GM23338 (cell line): ENCODE data around the gene RIT2. TPM values are rescaled to one million over a fixed set of nuclear protein-coding genes. Genes with fewer than 3 reads are reported as not detected.

Experiments used
- ATAC-seq: fragments of 200-7000 bp; cut with Tn5 transposase; 3 replicates; pipeline ENCODE4 v1.9.1; 2020
- DNase-seq: peaks from one replicate; pipeline ENCODE4 v3.0.0-alpha.2; 2015; ENCODE audit warnings: low spot score
- H2AFZ ChIP-seq: fragments of 200-600 bp; sonication (generic); 2 replicates; pipeline ENCODE4 v1.8.0; 2016; ENCODE audit warnings: antibody characterized with exemption, mild to moderate bottlenecking, moderate library complexity
- H3F3A ChIP-seq: fragments of 200-600 bp; sonication (generic); replicated peaks from 2 replicates; pipeline ENCODE4 v1.8.0; 2017; ENCODE audit warnings: antibody characterized with exemption, mixed run types, low read depth
- H3K27ac ChIP-seq: fragments of 200-600 bp; sonication (generic); 2 replicates; pipeline ENCODE4 v1.6.1; 2016; ENCODE audit warnings: low read depth
- H3K27me3 ChIP-seq: fragments of 200-600 bp; sonication (generic); 2 replicates; pipeline ENCODE4 v1.8.0; 2016; ENCODE audit warnings: mild to moderate bottlenecking, mixed run types, moderate library complexity; ENCODE audit not compliant: insufficient read depth
- H3K36me3 ChIP-seq: fragments of 200-600 bp; sonication (generic); 2 replicates; pipeline ENCODE4 v1.8.0; 2016; ENCODE audit warnings: mild to moderate bottlenecking; ENCODE audit not compliant: insufficient read depth
- H3K4me1 ChIP-seq: fragments of 200-600 bp; sonication (generic); 2 replicates; pipeline ENCODE4 v1.8.0; 2016; ENCODE audit warnings: mild to moderate bottlenecking, moderate library complexity; ENCODE audit not compliant: insufficient read depth
- H3K4me2 ChIP-seq: fragments of 200-600 bp; sonication (generic); 2 replicates; pipeline ENCODE4 v1.7.1; 2017; ENCODE audit warnings: mixed run types
- H3K4me3 ChIP-seq: fragments of 200-600 bp; sonication (generic); 2 replicates; pipeline ENCODE4 v1.6.1; 2016; ENCODE audit warnings: mixed run types
- H3K79me2 ChIP-seq: fragments of 200-600 bp; sonication (generic); replicated peaks from 2 replicates; pipeline ENCODE4 v1.8.0; 2017; ENCODE audit warnings: mild to moderate bottlenecking; ENCODE audit not compliant: insufficient read depth
- H3K9me2 ChIP-seq: fragments of 200-600 bp; sonication (generic); 2 replicates; pipeline ENCODE4 v1.8.0; 2017; ENCODE audit not compliant: insufficient read depth
- H4K20me1 ChIP-seq: fragments of 200-600 bp; sonication (generic); replicated peaks from 2 replicates; pipeline ENCODE4 v1.8.0; 2017; ENCODE audit warnings: mild to moderate bottlenecking; ENCODE audit not compliant: insufficient read depth
- H3K27ac Mint-ChIP-seq: 2 replicates; pipeline ENCODE4 v1.8.0; 2020; ENCODE audit warnings: inconsistent platforms, mild to moderate bottlenecking, moderate library complexity, mixed read lengths
- H3K27me3 Mint-ChIP-seq: 3 replicates; pipeline ENCODE4 v1.8.0; 2022; ENCODE audit warnings: low read depth, mild to moderate bottlenecking, moderate library complexity, mixed read lengths, inconsistent platforms; ENCODE audit not compliant: insufficient read depth, poor library complexity
- H3K36me3 Mint-ChIP-seq: 3 replicates; pipeline ENCODE4 v1.8.0; 2021; ENCODE audit warnings: low read depth, mild to moderate bottlenecking, inconsistent platforms, moderate library complexity, mixed read lengths
- H3K4me1 Mint-ChIP-seq: 3 replicates; pipeline ENCODE4 v1.8.0; 2020; ENCODE audit warnings: mild to moderate bottlenecking, inconsistent platforms, mixed read lengths
- H3K4me3 Mint-ChIP-seq: 3 replicates; pipeline ENCODE4 v1.8.0; 2021; ENCODE audit warnings: moderate library complexity, mild to moderate bottlenecking, inconsistent platforms, mixed read lengths
- H3K9me3 Mint-ChIP-seq: 3 replicates; pipeline ENCODE4 v1.8.0; 2020; ENCODE audit warnings: moderate library complexity, mild to moderate bottlenecking, inconsistent platforms, mixed read lengths
- CREB1 ChIP-seq: fragments of 250-450 bp; sonication (Bioruptor Pico); IDR thresholded peaks from 2 replicates; pipeline ENCODE4 v1.5.0; 2020; ENCODE audit warnings: low read depth, mild to moderate bottlenecking, moderate library complexity
- EZH2 ChIP-seq: fragments of 200-600 bp; sonication (generic); IDR thresholded peaks from one replicate; pipeline ENCODE4 v1.8.0; 2017; ENCODE audit warnings: antibody characterized with exemption, mild to moderate bottlenecking, low read depth; ENCODE audit not compliant: unreplicated experiment
- NANOG ChIP-seq: IDR thresholded peaks from 2 replicates; pipeline ENCODE4 v1.6.1; 2016; ENCODE audit warnings: antibody characterized with exemption, borderline replicate concordance
- STAT1 ChIP-seq: IDR thresholded peaks from one replicate; pipeline ENCODE4 v1.6.1; 2016; ENCODE audit warnings: antibody characterized with exemption; ENCODE audit not compliant: unreplicated experiment
- ZNF114 ChIP-seq: fragments of 250-450 bp; sonication (Bioruptor Pico); IDR thresholded peaks from 2 replicates; pipeline ENCODE4 v1.5.0; 2020; ENCODE audit warnings: mild to moderate bottlenecking, moderate library complexity
- ZNF331 ChIP-seq: fragments of 250-450 bp; sonication (Bioruptor Pico); IDR thresholded peaks from 2 replicates; pipeline ENCODE4 v1.5.0; 2020; ENCODE audit warnings: low read depth, mild to moderate bottlenecking, moderate library complexity
- polyA plus RNA-seq: library from polyadenylated mRNA; unstranded; fragments of >200 nt; fragmentation: Nextera tagmentation; extraction: Ambion mirVana; gene quantifications from 2 replicates; pipeline ENCODE4 v1.2.1, GENCODE V29; 2016
- total RNA-seq: library from RNA; depleted of rRNA; stranded (reverse); fragments of >200 nt; shearing (Covaris generic); gene quantifications from 2 replicates; pipeline ENCODE4 v1.2.3, GENCODE V29; 2014
- TF ChIP-seq, protein P1 (sequence below): fragments of 250-450 bp; sonication (Bioruptor Pico); IDR thresholded peaks from 2 replicates; pipeline ENCODE4 v1.5.0; 2020; ENCODE audit warnings: mild to moderate bottlenecking, moderate library complexity
- TF ChIP-seq, protein P2 (sequence below), 2 experiments: fragments of 200-600 bp in 1 of 2; sonication (generic) in 1 of 2; conservative IDR thresholded peaks; 2 replicates each; pipeline versions ENCODE4 v1.5.1 to v1.6.1; 2016 to 2017; ENCODE audit warnings: antibody characterized with exemption in 2 of 2, low read depth in 2 of 2, mild to moderate bottlenecking in 2 of 2, moderate library complexity in 1 of 2
- TF ChIP-seq, protein P3 (sequence below): IDR thresholded peaks from one replicate; pipeline ENCODE4 v1.6.1; 2018; ENCODE audit warnings: antibody characterized with exemption; ENCODE audit not compliant: unreplicated experiment

Gene RIT2
- total and polyA plus RNA-seq, 2 experiments from 2014 or later: 1.9 to 8.8 TPM

GRCh38 chr18:42937436-42937835 lies 178.0 kb downstream of the RIT2 start:
- peaks cover 2% of the 10 kb centered on the region for H3K27me3 Mint-ChIP-seq
- H3K27ac Mint-ChIP-seq: no peak overlapping the region
- TF ChIP-seq, protein P1, sequence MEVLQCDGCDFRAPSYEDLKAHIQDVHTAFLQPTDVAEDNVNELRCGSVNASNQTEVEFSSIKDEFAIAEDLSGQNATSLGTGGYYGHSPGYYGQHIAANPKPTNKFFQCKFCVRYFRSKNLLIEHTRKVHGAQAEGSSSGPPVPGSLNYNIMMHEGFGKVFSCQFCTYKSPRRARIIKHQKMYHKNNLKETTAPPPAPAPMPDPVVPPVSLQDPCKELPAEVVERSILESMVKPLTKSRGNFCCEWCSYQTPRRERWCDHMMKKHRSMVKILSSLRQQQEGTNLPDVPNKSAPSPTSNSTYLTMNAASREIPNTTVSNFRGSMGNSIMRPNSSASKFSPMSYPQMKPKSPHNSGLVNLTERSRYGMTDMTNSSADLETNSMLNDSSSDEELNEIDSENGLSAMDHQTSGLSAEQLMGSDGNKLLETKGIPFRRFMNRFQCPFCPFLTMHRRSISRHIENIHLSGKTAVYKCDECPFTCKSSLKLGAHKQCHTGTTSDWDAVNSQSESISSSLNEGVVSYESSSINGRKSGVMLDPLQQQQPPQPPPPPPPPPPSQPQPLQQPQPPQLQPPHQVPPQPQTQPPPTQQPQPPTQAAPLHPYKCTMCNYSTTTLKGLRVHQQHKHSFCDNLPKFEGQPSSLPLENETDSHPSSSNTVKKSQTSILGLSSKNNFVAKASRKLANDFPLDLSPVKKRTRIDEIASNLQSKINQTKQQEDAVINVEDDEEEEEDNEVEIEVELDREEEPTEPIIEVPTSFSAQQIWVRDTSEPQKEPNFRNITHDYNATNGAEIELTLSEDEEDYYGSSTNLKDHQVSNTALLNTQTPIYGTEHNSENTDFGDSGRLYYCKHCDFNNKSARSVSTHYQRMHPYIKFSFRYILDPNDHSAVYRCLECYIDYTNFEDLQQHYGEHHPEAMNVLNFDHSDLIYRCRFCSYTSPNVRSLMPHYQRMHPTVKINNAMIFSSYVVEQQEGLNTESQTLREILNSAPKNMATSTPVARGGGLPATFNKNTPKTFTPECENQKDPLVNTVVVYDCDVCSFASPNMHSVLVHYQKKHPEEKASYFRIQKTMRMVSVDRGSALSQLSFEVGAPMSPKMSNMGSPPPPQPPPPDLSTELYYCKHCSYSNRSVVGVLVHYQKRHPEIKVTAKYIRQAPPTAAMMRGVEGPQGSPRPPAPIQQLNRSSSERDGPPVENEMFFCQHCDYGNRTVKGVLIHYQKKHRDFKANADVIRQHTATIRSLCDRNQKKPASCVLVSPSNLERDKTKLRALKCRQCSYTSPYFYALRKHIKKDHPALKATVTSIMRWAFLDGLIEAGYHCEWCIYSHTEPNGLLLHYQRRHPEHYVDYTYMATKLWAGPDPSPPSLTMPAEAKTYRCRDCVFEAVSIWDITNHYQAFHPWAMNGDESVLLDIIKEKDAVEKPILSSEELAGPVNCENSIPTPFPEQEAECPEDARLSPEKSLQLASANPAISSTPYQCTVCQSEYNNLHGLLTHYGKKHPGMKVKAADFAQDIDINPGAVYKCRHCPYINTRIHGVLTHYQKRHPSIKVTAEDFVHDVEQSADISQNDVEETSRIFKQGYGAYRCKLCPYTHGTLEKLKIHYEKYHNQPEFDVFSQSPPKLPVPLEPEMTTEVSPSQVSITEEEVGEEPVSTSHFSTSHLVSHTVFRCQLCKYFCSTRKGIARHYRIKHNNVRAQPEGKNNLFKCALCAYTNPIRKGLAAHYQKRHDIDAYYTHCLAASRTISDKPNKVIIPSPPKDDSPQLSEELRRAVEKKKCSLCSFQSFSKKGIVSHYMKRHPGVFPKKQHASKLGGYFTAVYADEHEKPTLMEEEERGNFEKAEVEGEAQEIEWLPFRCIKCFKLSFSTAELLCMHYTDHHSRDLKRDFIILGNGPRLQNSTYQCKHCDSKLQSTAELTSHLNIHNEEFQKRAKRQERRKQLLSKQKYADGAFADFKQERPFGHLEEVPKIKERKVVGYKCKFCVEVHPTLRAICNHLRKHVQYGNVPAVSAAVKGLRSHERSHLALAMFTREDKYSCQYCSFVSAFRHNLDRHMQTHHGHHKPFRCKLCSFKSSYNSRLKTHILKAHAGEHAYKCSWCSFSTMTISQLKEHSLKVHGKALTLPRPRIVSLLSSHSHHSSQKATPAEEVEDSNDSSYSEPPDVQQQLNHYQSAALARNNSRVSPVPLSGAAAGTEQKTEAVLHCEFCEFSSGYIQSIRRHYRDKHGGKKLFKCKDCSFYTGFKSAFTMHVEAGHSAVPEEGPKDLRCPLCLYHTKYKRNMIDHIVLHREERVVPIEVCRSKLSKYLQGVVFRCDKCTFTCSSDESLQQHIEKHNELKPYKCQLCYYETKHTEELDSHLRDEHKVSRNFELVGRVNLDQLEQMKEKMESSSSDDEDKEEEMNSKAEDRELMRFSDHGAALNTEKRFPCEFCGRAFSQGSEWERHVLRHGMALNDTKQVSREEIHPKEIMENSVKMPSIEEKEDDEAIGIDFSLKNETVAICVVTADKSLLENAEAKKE (CRISPR knock-in tag): no peak
- TF ChIP-seq ZNF331 (no peak), EZH2 (no peak), STAT1 (no peak)
- no peak overlapping the region for H3K4me3 ChIP-seq
- no peak for DNase-seq
- H3K27ac ChIP-seq: no peak overlapping the region
- H3F3A ChIP-seq: no peaks in the 10 kb centered on the region
- H4K20me1 ChIP-seq: no peaks in the 10 kb centered on the region
- H3K27me3 ChIP-seq: no peaks in the 10 kb centered on the region
- H3K9me2 ChIP-seq: peaks cover 3% of the 10 kb centered on the region; the same call in 1 of the 2 replicates
- H3K4me1 Mint-ChIP-seq: peaks cover 18% of the 10 kb centered on the region
- H2AFZ ChIP-seq: no peak overlapping the region
- H3K4me2 ChIP-seq: no peak overlapping the region
- H3K36me3 Mint-ChIP-seq: peaks cover 5% of the 10 kb centered on the region; the same call in 2 of the 3 replicates
- peaks cover 21% of the 10 kb centered on the region for H3K4me1 ChIP-seq
- H3K4me3 Mint-ChIP-seq: no peak overlapping the region
- H3K36me3 ChIP-seq: no peaks in the 10 kb centered on the region
- H3K79me2 ChIP-seq: no peaks in the 10 kb centered on the region
- no peak for ATAC-seq
- H3K9me3 Mint-ChIP-seq: no peaks in the 10 kb centered on the region

DNA sequence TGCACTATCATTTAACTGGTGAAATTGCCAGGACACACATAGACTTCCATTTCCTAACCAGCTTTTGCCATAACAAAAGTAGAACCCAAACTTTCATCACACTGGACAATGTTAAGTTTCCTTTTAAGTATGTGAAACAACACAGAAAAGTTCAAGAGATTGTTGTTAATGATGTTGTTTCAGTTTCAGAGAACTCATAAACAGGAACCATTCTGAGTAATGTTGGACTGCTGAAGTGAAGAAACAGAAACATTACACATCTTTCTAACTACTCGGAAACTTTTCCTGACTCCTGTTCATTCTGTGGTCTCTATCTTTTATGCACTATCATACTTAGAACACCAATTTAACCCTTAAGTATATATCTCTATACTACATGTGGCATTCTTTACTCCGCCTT lies 179.2 kb downstream of the RIT2 start:
- Mint-ChIP-seq H3K4me3 (no peak overlapping the region), H3K27me3 (peaks cover 2% of the 10 kb centered on the region), H3K36me3 (peaks cover 4% of the 10 kb centered on the region; the same call in 1 of the 3 replicates), H3K27ac (no peak overlapping the region), H3K9me3 (no peaks in the 10 kb centered on the region), H3K4me1 (peaks cover 18% of the 10 kb centered on the region)
- Histone ChIP-seq H3K4me1 (peaks cover 21% of the 10 kb centered on the region), H3K36me3 (no peaks in the 10 kb centered on the region), H3K4me2 (no peak overlapping the region), H3K79me2 (no peaks in the 10 kb centered on the region), H3K27me3 (no peaks in the 10 kb centered on the region), H3K27ac (no peak overlapping the region), H3F3A (no peaks in the 10 kb centered on the region), H2AFZ (no peak overlapping the region), H4K20me1 (no peaks in the 10 kb centered on the region), H3K9me2 (no peaks in the 10 kb centered on the region; the same call in 1 of the 2 replicates), H3K4me3 (no peak overlapping the region)
- no peak for DNase-seq
- ATAC-seq: no peak
- no peak for TF ChIP-seq ZNF114 (CRISPR knock-in tag)
- no peak for TF ChIP-seq NANOG
- TF ChIP-seq EZH2: no peak
- TF ChIP-seq CREB1 (CRISPR knock-in tag): no peak
- TF ChIP-seq, protein P2, sequence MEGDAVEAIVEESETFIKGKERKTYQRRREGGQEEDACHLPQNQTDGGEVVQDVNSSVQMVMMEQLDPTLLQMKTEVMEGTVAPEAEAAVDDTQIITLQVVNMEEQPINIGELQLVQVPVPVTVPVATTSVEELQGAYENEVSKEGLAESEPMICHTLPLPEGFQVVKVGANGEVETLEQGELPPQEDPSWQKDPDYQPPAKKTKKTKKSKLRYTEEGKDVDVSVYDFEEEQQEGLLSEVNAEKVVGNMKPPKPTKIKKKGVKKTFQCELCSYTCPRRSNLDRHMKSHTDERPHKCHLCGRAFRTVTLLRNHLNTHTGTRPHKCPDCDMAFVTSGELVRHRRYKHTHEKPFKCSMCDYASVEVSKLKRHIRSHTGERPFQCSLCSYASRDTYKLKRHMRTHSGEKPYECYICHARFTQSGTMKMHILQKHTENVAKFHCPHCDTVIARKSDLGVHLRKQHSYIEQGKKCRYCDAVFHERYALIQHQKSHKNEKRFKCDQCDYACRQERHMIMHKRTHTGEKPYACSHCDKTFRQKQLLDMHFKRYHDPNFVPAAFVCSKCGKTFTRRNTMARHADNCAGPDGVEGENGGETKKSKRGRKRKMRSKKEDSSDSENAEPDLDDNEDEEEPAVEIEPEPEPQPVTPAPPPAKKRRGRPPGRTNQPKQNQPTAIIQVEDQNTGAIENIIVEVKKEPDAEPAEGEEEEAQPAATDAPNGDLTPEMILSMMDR (conservative IDR thresholded peaks at IDR 0.05; ENCODE audit: low read depth in 2 of 2): no peak
- TF ChIP-seq, protein P3, sequence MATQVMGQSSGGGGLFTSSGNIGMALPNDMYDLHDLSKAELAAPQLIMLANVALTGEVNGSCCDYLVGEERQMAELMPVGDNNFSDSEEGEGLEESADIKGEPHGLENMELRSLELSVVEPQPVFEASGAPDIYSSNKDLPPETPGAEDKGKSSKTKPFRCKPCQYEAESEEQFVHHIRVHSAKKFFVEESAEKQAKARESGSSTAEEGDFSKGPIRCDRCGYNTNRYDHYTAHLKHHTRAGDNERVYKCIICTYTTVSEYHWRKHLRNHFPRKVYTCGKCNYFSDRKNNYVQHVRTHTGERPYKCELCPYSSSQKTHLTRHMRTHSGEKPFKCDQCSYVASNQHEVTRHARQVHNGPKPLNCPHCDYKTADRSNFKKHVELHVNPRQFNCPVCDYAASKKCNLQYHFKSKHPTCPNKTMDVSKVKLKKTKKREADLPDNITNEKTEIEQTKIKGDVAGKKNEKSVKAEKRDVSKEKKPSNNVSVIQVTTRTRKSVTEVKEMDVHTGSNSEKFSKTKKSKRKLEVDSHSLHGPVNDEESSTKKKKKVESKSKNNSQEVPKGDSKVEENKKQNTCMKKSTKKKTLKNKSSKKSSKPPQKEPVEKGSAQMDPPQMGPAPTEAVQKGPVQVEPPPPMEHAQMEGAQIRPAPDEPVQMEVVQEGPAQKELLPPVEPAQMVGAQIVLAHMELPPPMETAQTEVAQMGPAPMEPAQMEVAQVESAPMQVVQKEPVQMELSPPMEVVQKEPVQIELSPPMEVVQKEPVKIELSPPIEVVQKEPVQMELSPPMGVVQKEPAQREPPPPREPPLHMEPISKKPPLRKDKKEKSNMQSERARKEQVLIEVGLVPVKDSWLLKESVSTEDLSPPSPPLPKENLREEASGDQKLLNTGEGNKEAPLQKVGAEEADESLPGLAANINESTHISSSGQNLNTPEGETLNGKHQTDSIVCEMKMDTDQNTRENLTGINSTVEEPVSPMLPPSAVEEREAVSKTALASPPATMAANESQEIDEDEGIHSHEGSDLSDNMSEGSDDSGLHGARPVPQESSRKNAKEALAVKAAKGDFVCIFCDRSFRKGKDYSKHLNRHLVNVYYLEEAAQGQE: no peak
- no peak for TF ChIP-seq ZNF331
